GM23338 (cell line): ENCODE data around the gene JAM2. TPM values are rescaled to one million over a fixed set of nuclear protein-coding genes. Genes with fewer than 3 reads are reported as not detected.

Experiments used
- ATAC-seq: fragments of 200-7000 bp; cut with Tn5 transposase; 3 replicates; pipeline ENCODE4 v1.9.1; 2020
- DNase-seq: peaks from one replicate; pipeline ENCODE4 v3.0.0-alpha.2; 2015; ENCODE audit warnings: low spot score
- H2AFZ ChIP-seq: fragments of 200-600 bp; sonication (generic); 2 replicates; pipeline ENCODE4 v1.8.0; 2016; ENCODE audit warnings: antibody characterized with exemption, mild to moderate bottlenecking, moderate library complexity
- H3F3A ChIP-seq: fragments of 200-600 bp; sonication (generic); replicated peaks from 2 replicates; pipeline ENCODE4 v1.8.0; 2017; ENCODE audit warnings: antibody characterized with exemption, mixed run types, low read depth
- H3K27ac ChIP-seq: fragments of 200-600 bp; sonication (generic); 2 replicates; pipeline ENCODE4 v1.6.1; 2016; ENCODE audit warnings: low read depth
- H3K27me3 ChIP-seq: fragments of 200-600 bp; sonication (generic); 2 replicates; pipeline ENCODE4 v1.8.0; 2016; ENCODE audit warnings: mild to moderate bottlenecking, mixed run types, moderate library complexity; ENCODE audit not compliant: insufficient read depth
- H3K36me3 ChIP-seq: fragments of 200-600 bp; sonication (generic); 2 replicates; pipeline ENCODE4 v1.8.0; 2016; ENCODE audit warnings: mild to moderate bottlenecking; ENCODE audit not compliant: insufficient read depth
- H3K4me1 ChIP-seq: fragments of 200-600 bp; sonication (generic); 2 replicates; pipeline ENCODE4 v1.8.0; 2016; ENCODE audit warnings: mild to moderate bottlenecking, moderate library complexity; ENCODE audit not compliant: insufficient read depth
- H3K4me2 ChIP-seq: fragments of 200-600 bp; sonication (generic); 2 replicates; pipeline ENCODE4 v1.7.1; 2017; ENCODE audit warnings: mixed run types
- H3K4me3 ChIP-seq: fragments of 200-600 bp; sonication (generic); 2 replicates; pipeline ENCODE4 v1.6.1; 2016; ENCODE audit warnings: mixed run types
- H3K79me2 ChIP-seq: fragments of 200-600 bp; sonication (generic); replicated peaks from 2 replicates; pipeline ENCODE4 v1.8.0; 2017; ENCODE audit warnings: mild to moderate bottlenecking; ENCODE audit not compliant: insufficient read depth
- H3K9me2 ChIP-seq: fragments of 200-600 bp; sonication (generic); 2 replicates; pipeline ENCODE4 v1.8.0; 2017; ENCODE audit not compliant: insufficient read depth
- H4K20me1 ChIP-seq: fragments of 200-600 bp; sonication (generic); replicated peaks from 2 replicates; pipeline ENCODE4 v1.8.0; 2017; ENCODE audit warnings: mild to moderate bottlenecking; ENCODE audit not compliant: insufficient read depth
- H3K27ac Mint-ChIP-seq: 2 replicates; pipeline ENCODE4 v1.8.0; 2020; ENCODE audit warnings: inconsistent platforms, mild to moderate bottlenecking, moderate library complexity, mixed read lengths
- H3K27me3 Mint-ChIP-seq: 3 replicates; pipeline ENCODE4 v1.8.0; 2022; ENCODE audit warnings: low read depth, mild to moderate bottlenecking, moderate library complexity, mixed read lengths, inconsistent platforms; ENCODE audit not compliant: insufficient read depth, poor library complexity
- H3K36me3 Mint-ChIP-seq: 3 replicates; pipeline ENCODE4 v1.8.0; 2021; ENCODE audit warnings: low read depth, mild to moderate bottlenecking, inconsistent platforms, moderate library complexity, mixed read lengths
- H3K4me1 Mint-ChIP-seq: 3 replicates; pipeline ENCODE4 v1.8.0; 2020; ENCODE audit warnings: mild to moderate bottlenecking, inconsistent platforms, mixed read lengths
- H3K4me3 Mint-ChIP-seq: 3 replicates; pipeline ENCODE4 v1.8.0; 2021; ENCODE audit warnings: moderate library complexity, mild to moderate bottlenecking, inconsistent platforms, mixed read lengths
- H3K9me3 Mint-ChIP-seq: 3 replicates; pipeline ENCODE4 v1.8.0; 2020; ENCODE audit warnings: moderate library complexity, mild to moderate bottlenecking, inconsistent platforms, mixed read lengths
- EZH2 ChIP-seq: fragments of 200-600 bp; sonication (generic); IDR thresholded peaks from one replicate; pipeline ENCODE4 v1.8.0; 2017; ENCODE audit warnings: antibody characterized with exemption, mild to moderate bottlenecking, low read depth; ENCODE audit not compliant: unreplicated experiment
- EZH2phosphoT487 ChIP-seq: fragments of 200-600 bp; sonication (generic); IDR thresholded peaks from one replicate; pipeline ENCODE4 v1.8.1; 2018; ENCODE audit warnings: antibody characterized with exemption; ENCODE audit not compliant: unreplicated experiment
- NANOG ChIP-seq: IDR thresholded peaks from 2 replicates; pipeline ENCODE4 v1.6.1; 2016; ENCODE audit warnings: antibody characterized with exemption, borderline replicate concordance
- REST ChIP-seq: IDR thresholded peaks from one replicate; pipeline ENCODE4 v1.6.1; 2018; ENCODE audit warnings: antibody characterized with exemption; ENCODE audit not compliant: unreplicated experiment
- ZNF462 ChIP-seq: fragments of 250-450 bp; sonication (Bioruptor Pico); IDR thresholded peaks from 2 replicates; pipeline ENCODE4 v1.5.0; 2020; ENCODE audit warnings: mild to moderate bottlenecking, moderate library complexity
- polyA plus RNA-seq: library from polyadenylated mRNA; unstranded; fragments of >200 nt; fragmentation: Nextera tagmentation; extraction: Ambion mirVana; gene quantifications from 2 replicates; pipeline ENCODE4 v1.2.1, GENCODE V29; 2016
- total RNA-seq: library from RNA; depleted of rRNA; stranded (reverse); fragments of >200 nt; shearing (Covaris generic); gene quantifications from 2 replicates; pipeline ENCODE4 v1.2.3, GENCODE V29; 2014

The JAM2 gene
- total and polyA plus RNA-seq, 2 experiments from 2014 or later = 4.9 to 14.6 TPM

- H4K20me1 ChIP-seq = no peaks in the 10 kb centered on the region
- no peak for DNase-seq
These were observed 49.5 kb downstream of the JAM2 start for GRCh38 chr21:25688275-25689155.

GRCh38 chr21:25689226-25689625 is 50.2 kb downstream of the JAM2 start:
- Mint-ChIP-seq H3K9me3 (no peaks in the 10 kb centered on the region), H3K4me1 (no peaks in the 10 kb centered on the region)
- ATAC-seq = no peak
- TF ChIP-seq EZH2phosphoT487 = no peak
- no peak for TF ChIP-seq EZH2
- no peak for TF ChIP-seq ZNF462 (CRISPR knock-in tag)

More at GRCh38 chr21:25688275-25689155, 49.5 kb downstream of the JAM2 start:
- no peak overlapping the region for H3K4me2 ChIP-seq
- H3K9me2 ChIP-seq = no peaks in the 10 kb centered on the region
- Mint-ChIP-seq H3K4me3 (no peak overlapping the region), H3K36me3 (no peaks in the 10 kb centered on the region), H3K4me1 (no peaks in the 10 kb centered on the region), H3K9me3 (no peaks in the 10 kb centered on the region), H3K27me3 (peaks cover 2% of the 10 kb centered on the region), H3K27ac (no peak overlapping the region)
- no peak for ATAC-seq
- no peaks in the 10 kb centered on the region for H3K79me2 ChIP-seq
- no peaks in the 10 kb centered on the region for H3K4me1 ChIP-seq
- no peak overlapping the region for H3K4me3 ChIP-seq
- no peaks in the 10 kb centered on the region for H3K27me3 ChIP-seq
- no peaks in the 10 kb centered on the region for H3K36me3 ChIP-seq
- no peak overlapping the region for H3K27ac ChIP-seq
- H3F3A ChIP-seq = no peaks in the 10 kb centered on the region
- TF ChIP-seq REST = no peak
- no peak for TF ChIP-seq EZH2
- TF ChIP-seq NANOG = no peak
- no peak overlapping the region for H2AFZ ChIP-seq

More at GRCh38 chr21:25689226-25689625, 50.2 kb downstream of the JAM2 start:
- Histone ChIP-seq H4K20me1 (no peaks in the 10 kb centered on the region), H3K36me3 (no peaks in the 10 kb centered on the region), H2AFZ (no peak overlapping the region), H3K4me3 (no peak overlapping the region), H3K27me3 (no peaks in the 10 kb centered on the region), H3F3A (no peaks in the 10 kb centered on the region), H3K9me2 (no peaks in the 10 kb centered on the region), H3K4me2 (no peak overlapping the region), H3K4me1 (no peaks in the 10 kb centered on the region), H3K27ac (no peak overlapping the region), H3K79me2 (no peaks in the 10 kb centered on the region)
- H3K27ac Mint-ChIP-seq = no peak overlapping the region
- H3K27me3 Mint-ChIP-seq = peaks cover 2% of the 10 kb centered on the region
- DNase-seq = no peak
- H3K36me3 Mint-ChIP-seq = no peaks in the 10 kb centered on the region
- no peak overlapping the region for H3K4me3 Mint-ChIP-seq
